ENCODE measurements around the gene NHSL2.

- no peak for TF ChIP-seq CTCF (IDR thresholded peaks at IDR 0.05)
- no peak for TF ChIP-seq EP300 (IDR thresholded peaks at IDR 0.05)
- TF ChIP-seq POLR2AphosphoS5 (IDR thresholded peaks at IDR 0.05), result no peak
Measured at GRCh38 chrX:72054779-72055489, 144.3 kb downstream of the NHSL2 start.

Data from esophagus muscularis mucosa (tissue), 4 donors.